KG1 (cell line): ENCODE data around the gene TAC3.
"Not testable (repeated sequence)": the region's sequence is repeated elsewhere in the genome, so short reads cannot be mapped to it uniquely, and the experiment has no call there.

Experiments used
- DNase-seq: peaks from one replicate; lab custom pipeline; 2025; lab: John Stamatoyannopoulos, UW

TAC3 gene

GRCh38 chr12:56982578-56983236, 33.6 kb downstream of the TAC3 start:
- not testable (repeated sequence) for DNase-seq

GRCh38 chr12:56980941-56981530, 35.3 kb downstream of the TAC3 start:
- DNase-seq = no peak

GRCh38 chr12:56980268-56980667, 36.1 kb downstream of the TAC3 start:
- DNase-seq = no peak

- DNase-seq = no peak
Measured at GRCh38 chr12:56979628-56980027, 36.7 kb downstream of the TAC3 start.

GRCh38 chr12:56978397-56979138, 37.8 kb downstream of the TAC3 start:
- no peak for DNase-seq

- DNase-seq = not testable (repeated sequence)
Measured at GRCh38 chr12:56977361-56977760, 39.0 kb downstream of the TAC3 start.

- DNase-seq = not testable (repeated sequence)
Measured at GRCh38 chr12:56974224-56974623, 42.1 kb downstream of the TAC3 start.

GRCh38 chr12:56968910-56969309, 47.4 kb downstream of the TAC3 start:
- DNase-seq = not testable (repeated sequence)

GRCh38 chr12:56965997-56966642, 50.2 kb downstream of the TAC3 start:
- not testable (repeated sequence) for DNase-seq

- DNase-seq = not testable (repeated sequence)
Measured at GRCh38 chr12:56965124-56965523, 51.2 kb downstream of the TAC3 start.

- not testable (repeated sequence) for DNase-seq
Measured at GRCh38 chr12:56963557-56963956, 52.8 kb downstream of the TAC3 start.

GRCh38 chr12:56962247-56962646, 54.1 kb downstream of the TAC3 start:
- DNase-seq = not testable (repeated sequence)
